ENCODE results near the gene FUT3. TPM values are rescaled to one million over a fixed set of nuclear protein-coding genes. Genes with fewer than 3 reads are reported as not detected.

FUT3 gene
- polyA plus RNA-seq, 3 donors, result 0.11 to 2.6 (median 0.83) TPM

DNA sequence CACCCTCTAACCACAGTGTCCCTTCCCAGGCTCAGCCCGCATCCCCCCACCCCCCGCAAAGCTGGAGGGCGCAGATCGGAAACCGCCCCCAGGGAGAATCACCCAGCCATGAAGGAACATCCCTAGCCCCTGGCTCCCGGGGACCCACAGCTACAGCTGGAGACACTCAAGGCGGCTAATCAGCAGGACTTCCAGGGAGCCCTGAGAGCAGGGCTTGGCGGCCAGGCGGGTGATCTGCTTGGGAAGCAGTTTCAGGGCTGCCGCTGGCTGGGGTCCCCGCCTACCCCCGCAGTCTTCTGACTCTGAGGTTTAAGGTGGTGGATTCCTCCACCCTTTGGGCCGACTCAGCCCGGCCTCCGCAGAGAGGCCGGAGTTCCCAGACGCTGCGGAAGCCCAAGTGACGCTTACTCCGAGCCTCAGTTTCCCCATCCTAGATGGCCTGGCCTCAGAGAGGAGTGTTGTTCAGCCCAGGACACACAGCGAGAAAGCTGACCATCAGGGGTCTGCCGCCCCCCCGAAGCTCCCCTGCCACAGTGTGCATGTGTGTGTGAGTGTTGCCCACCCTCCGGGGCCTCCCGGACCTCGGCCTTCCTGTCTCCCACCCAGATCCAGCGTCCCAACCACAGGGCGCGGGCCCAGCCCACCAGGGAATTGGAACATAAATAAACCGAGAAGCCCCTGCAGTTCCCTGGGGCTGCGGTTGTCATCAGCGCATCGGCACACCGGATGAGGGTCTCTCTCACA lies 21.5 kb downstream of the FUT3 start:
- WGBS, 3 donors, result 55 to 72% (median 59%) methylated on average over 31 to 34 of the region's 34 CpGs
- no peak overlapping the region for H3K27ac ChIP-seq (ENCODE audit: low read depth, low read length)

DNA sequence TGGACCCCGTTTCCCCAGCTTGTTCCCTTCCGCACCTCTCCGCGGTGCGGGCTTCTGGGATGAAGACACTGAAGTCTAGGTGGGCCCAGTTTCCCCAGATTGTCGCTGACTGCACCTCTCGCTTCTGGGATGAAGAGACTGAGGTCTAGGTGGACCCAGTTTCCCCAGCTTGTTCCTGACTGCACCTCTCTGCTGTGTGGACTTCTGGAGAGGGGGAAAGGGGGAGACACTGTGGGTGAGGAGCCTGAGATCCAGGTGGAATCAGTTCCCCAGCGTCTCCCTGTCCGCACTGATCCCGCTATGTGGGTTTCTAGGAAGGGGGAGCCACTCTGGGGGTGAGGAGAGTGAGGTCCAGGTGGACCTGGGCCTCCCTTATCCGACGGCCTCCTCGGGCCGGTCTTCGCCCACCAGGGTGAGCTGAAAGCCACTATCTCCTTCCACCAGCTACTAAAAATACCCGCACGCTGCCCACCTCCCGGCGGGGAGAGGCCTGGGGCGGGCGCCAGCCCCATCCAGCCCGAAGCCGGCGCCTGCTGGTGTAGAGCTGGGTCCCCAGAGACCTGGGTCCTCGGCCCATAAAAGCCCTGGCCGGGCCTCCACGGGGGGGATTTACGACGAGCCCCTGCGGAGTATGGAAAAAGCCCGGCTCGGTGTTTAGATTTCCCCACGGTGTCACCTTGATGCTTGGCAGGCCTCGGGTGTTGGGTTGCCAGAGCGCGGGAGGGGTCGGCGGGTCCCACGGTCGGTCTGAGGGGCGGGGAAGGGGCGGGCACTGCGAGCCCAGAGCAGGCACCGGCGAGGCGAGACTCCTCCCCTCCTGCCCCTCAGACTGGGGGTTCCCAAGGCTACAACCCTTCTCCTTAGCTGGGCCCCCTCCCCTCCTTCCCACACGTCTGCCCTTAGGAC lies 22.3 kb downstream of the FUT3 start:
- WGBS, 3 donors, result 3 to 12% (median 4%) methylated on average over 39 to 47 of the region's 47 CpGs
- no peak overlapping the region for H3K27ac ChIP-seq (ENCODE audit: low read depth, low read length)

DNA sequence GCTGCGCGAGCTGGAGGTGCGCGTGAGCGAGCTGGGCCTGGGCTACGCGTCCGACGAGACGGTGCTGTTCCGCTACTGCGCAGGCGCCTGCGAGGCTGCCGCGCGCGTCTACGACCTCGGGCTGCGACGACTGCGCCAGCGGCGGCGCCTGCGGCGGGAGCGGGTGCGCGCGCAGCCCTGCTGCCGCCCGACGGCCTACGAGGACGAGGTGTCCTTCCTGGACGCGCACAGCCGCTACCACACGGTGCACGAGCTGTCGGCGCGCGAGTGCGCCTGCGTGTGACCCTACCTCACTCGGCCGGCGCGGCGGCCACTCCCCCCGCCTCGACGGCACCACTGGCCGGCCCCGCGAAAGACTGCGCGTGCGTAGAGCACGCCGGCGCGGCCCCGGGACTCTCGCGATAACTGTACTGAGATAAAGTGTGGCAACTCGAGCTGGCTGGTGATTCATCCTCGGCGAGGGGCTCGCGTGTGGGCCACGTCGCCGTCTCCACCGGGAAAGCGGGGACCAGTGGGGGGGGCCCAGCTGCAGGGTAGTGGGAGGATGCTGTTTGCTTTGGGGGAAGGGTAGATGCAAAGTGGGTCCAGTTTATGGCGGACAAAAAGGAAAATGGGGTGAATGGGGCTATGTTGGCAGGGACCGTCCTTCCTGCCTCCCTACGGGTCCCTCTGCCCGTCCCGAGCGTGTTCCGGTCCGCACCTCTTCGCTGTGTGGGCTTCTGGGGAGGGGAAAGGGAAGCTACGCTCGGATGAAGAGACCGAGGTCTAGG lies 23.2 kb downstream of the FUT3 start:
- WGBS, 3 donors, result 1 to 4% (median 1%) methylated on average over 78 to 91 of the region's 91 CpGs
- H3K27ac ChIP-seq (ENCODE audit: low read depth, low read length), result no peak overlapping the region

DNA sequence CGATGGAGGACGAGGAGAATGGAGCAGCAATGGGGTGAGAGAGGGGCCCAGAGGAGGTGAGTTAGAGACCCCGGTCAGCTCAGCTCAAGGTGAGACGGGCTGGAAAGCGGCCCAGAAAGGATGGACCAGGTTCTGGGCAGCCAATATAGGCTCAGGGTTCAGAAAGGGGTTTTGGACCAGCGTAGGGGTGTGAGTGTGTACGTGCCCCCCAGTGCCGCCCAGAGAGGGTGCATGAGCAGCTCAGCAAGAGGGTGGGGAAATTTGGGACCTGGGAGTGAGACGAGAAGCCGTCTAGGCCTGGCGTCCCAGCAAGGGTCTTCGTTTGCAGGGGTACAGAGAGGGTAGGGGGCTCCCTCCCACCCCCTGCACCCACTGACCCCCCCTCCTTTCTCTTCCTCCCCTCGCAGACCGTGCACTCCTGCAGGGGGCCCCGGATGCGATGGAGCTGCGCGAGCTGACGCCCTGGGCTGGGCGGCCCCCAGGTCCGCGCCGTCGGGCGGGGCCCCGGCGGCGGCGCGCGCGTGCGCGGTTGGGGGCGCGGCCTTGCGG lies 23.8 kb downstream of the FUT3 start:
- WGBS, 3 donors, result 15 to 20% (median 16%) methylated on average over 22 to 37 of the region's 37 CpGs
- no peak overlapping the region for H3K27ac ChIP-seq (ENCODE audit: low read depth, low read length)

DNA sequence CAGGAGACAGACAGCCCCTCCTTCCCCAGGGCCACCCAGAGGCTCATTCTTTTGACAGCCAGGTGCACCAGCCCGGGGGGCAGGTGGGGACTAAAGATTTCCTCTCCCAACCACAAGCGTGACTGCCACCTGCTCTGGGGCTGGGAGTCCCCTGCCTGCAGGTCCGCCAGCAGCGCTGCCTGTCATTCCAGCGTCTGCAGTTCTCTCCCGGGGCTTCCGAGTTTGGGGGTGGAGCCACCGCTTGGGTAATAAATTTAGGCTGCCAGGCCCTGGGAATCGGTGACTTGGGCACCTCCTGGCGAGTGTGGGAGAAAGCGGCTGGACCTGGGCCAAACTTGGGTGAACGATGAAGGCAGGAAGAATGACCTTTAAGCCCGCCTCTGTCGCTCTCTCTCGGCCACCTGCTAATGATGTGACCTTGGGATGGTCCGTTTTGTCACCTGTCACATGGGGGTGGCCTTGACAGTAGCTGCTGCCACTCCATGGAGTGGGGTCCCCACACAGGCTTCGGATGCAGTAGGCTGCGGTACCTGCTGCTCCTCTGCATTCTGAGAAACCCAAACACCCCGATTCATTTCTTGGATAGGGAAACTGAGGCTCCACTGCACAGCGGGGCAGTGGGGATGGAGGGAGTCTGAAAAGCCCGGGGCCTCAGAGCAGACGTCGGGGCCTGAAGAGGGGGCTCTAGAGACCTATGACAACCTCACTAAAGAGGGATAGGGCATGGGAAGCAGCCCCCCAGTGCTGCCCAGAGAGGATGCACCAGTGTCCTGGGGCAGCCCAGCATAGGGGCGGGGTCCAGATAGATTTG lies 24.5 kb downstream of the FUT3 start:
- 8 to 19% (median 16%) methylated on average over 24 of the region's 24 CpGs for WGBS, 3 donors
- H3K27ac ChIP-seq (ENCODE audit: low read depth, low read length), result no peak overlapping the region

DNA sequence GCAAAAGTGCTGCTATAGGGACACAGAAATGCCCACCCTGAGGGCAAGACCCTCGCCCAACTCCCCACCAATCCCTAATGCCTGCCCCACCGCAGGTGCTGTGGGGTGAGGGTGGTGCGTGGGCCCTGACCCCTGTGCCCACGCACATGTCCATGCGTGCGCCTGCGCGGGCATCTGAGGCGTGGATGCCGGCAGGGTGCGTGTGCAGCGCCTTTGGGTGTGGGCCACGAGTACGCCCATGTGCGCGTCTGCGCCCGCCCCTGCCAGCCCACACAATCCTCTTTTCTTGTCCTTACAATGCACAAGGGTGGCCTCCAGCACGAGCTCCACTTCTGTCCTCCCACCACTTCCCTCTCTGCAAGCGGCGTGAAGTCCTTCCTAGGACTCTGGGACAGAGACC lies 26.1 kb downstream of the FUT3 start:
- 92 to 95% (median 94%) methylated on average over 20 to 21 of the region's 21 CpGs for WGBS, 3 donors
- no peak overlapping the region for H3K27ac ChIP-seq (ENCODE audit: low read depth, low read length)

- 87 to 92% (median 90%) methylated on average over 9 to 10 of the region's 10 CpGs for WGBS, 3 donors
- H3K27ac ChIP-seq (ENCODE audit: low read depth, low read length), result no peak overlapping the region
Observed at GRCh38 chr19:5824751-5825150, 26.5 kb downstream of the FUT3 start.

- 77 to 86% (median 81%) methylated on average over 30 of the region's 30 CpGs for WGBS, 3 donors
- no peak overlapping the region for H3K27ac ChIP-seq (ENCODE audit: low read depth, low read length)
Observed at GRCh38 chr19:5823579-5824281, 27.5 kb downstream of the FUT3 start.

- WGBS, 3 donors, result 18 to 50% (median 40%) methylated on average over 30 of the region's 30 CpGs
Observed at GRCh38 chr19:5822181-5822844, 28.9 kb downstream of the FUT3 start.

DNA sequence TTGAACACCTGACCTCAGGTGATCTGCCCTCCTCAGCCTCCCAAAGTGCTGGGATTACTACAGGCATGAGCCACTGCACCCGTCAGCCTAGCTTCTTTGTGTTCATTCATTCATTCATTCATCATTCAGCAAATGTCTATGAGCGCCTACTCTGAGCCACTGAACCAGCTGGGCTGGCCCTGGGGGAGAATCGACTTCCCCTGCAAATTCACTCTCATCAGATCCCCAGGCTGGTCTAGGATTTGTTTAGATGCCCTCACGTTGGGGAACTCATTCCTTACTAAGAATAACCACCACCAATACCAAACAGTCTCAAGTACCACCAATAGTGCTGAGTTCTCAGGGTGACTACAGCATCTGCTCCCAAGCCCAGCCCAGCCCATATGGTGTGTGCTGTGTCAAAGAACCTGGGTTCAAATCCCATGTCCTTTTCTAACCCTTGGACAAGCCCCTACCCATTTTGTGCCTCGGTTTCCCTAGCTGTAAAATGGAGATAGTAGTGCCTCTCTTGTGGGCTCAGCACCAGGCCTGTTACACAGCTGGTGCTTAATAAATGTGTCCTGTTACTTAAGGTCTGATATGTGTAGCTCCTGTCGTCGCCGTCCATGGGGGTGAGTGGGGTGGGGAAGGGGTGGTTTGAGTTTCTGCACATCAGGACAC lies 29.6 kb downstream of the FUT3 start:
- no peak overlapping the region for H3K27ac ChIP-seq (ENCODE audit: low read depth, low read length)
- 47 to 66% (median 66%) methylated on average over 8 of the region's 8 CpGs for WGBS, 3 donors

More at GRCh38 chr19:5822181-5822844, 28.9 kb downstream of the FUT3 start:
- H3K27ac ChIP-seq (ENCODE audit: low read depth, low read length), result no peak overlapping the region

DNA sequence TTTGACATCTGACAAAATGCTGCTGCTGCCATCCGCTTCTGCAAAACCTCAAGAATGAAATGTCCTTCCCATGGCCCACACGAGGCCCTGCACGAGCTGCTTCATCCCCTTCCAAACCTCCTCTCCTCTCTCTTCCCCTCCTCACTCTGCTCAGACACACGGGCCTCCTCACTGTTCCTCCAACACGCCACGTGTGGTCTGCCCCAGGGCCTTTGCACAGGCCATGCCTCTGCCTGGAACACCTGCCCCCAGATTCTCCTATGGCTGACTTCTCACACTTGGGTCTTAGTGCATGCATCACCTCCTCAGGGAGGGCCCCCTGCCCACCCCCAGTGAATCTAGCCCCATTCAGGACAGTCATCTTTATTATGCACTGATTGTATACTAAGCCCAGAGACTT lies 30.5 kb downstream of the FUT3 start:
- WGBS, 3 donors, result 50 to 72% (median 51%) methylated on average over 6 of the region's 6 CpGs
- no peak overlapping the region for H3K27ac ChIP-seq (ENCODE audit: low read depth, low read length)

DNA sequence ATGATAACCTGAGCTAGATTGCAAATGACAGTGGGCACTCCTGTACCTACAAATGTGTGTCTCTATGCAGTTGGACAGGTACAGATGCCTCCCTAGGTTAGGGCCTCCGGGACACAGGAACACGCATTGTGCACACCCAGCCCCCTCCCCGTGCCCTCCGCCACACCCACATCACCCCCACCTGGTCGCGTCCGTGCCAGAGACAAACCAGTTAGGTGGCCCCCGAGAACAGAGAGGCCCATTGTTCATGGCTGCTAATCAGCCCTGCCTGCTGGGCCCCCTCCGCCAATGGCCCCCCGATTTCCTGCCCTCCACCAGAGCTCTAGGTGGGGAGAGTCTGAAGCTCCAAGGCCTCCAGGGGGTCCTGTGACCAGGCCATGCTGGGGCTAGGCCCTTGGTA lies 32.7 kb downstream of the FUT3 start:
- 52 to 83% (median 78%) methylated on average over 10 of the region's 10 CpGs for WGBS, 3 donors
- H3K27ac ChIP-seq (ENCODE audit: low read depth, low read length), result no peak overlapping the region

DNA sequence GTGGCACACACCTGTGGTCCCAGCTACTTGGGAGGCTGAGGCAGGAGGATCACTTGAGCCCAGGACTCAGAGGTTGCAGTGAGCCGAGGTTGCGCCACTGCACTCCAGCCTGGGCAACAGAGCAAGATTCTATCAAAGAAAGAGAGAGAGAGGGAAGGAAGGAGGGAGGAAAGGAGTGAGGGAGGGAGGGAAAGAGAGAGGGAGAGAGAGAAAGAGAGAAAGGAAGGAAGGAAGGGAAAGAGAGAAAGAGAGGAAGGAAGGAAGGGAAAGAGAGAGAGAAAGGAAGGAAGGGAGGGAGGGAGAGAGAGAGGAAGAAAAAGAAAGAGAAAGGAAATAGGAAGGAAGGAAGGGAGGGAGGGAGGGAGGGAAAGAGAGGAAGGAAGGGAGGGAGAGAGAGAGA lies 34.0 kb downstream of the FUT3 start:
- no peak overlapping the region for H3K27ac ChIP-seq (ENCODE audit: low read depth, low read length)
- 85 to 94% (median 92%) methylated on average over 2 of the region's 2 CpGs for WGBS, 3 donors

DNA sequence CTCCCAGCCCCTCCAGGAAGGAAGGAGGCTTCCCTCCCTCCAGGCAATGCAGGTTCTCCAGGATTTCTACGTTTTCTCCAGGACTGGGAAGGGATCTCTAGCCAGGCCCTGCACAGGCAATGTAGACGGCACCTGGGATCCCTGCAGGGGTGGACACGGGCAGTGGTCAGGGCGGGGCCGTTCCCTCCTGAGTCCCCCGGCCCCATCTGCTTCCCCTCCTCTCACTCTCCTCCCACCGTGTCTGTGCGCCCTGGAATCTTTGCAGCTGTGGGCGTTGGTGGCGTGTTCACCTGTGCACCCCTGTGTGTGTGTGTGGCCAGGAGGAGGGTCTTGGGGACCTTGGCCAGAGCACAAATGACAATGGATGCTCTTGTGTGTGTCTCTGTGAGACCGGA lies 36.4 kb downstream of the FUT3 start:
- WGBS, 3 donors, result 61 to 68% (median 64%) methylated on average over 10 to 11 of the region's 11 CpGs
- no peak overlapping the region for H3K27ac ChIP-seq (ENCODE audit: low read depth, low read length)

- no peak overlapping the region for H3K27ac ChIP-seq (ENCODE audit: low read depth, low read length)
- 73 to 76% (median 73%) methylated on average over 8 to 9 of the region's 9 CpGs for WGBS, 3 donors
Observed at GRCh38 chr19:5814123-5814851, 37.0 kb downstream of the FUT3 start.

DNA sequence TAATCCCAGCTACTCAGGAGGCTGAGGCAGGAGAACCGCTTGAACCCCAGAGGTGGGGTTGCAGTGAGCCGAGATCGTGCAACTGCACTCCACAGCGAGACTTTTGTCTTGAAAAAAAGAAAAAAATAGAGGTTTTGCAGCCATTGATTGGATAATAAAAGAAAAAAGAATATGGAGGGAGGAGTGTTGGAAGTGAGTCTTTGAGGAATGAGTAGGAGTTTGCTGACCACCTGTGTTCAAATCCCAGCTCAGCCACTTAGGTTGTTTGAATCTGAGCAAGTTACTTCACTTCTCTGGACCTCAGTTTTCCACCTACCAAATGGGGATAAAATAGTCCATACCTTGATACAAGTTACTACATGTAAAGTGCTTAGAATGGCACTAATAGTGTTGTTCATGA lies 40.1 kb downstream of the FUT3 start:
- no peak overlapping the region for H3K27ac ChIP-seq (ENCODE audit: low read depth, low read length)
- 87 to 97% (median 92%) methylated on average over 4 of the region's 4 CpGs for WGBS, 3 donors
